GM23338 (cell line): ENCODE measurements around the gene RBM19. TPM values are rescaled to one million over a fixed set of nuclear protein-coding genes. Genes with fewer than 3 reads are reported as not detected.
A peak's percentile ranks its signal among the peaks of the same experiment; 100 is the strongest.

Experiments
- ATAC-seq: fragments of 200-7000 bp; cut with Tn5 transposase; 3 replicates; pipeline ENCODE4 v1.9.1; 2020
- DNase-seq: peaks from one replicate; pipeline ENCODE4 v3.0.0-alpha.2; 2015; ENCODE audit warnings: low spot score
- H2AFZ ChIP-seq: fragments of 200-600 bp; sonication (generic); 2 replicates; pipeline ENCODE4 v1.8.0; 2016; ENCODE audit warnings: antibody characterized with exemption, mild to moderate bottlenecking, moderate library complexity
- H3F3A ChIP-seq: fragments of 200-600 bp; sonication (generic); replicated peaks from 2 replicates; pipeline ENCODE4 v1.8.0; 2017; ENCODE audit warnings: antibody characterized with exemption, mixed run types, low read depth
- H3K27ac ChIP-seq: fragments of 200-600 bp; sonication (generic); 2 replicates; pipeline ENCODE4 v1.6.1; 2016; ENCODE audit warnings: low read depth
- H3K27me3 ChIP-seq: fragments of 200-600 bp; sonication (generic); 2 replicates; pipeline ENCODE4 v1.8.0; 2016; ENCODE audit warnings: mild to moderate bottlenecking, mixed run types, moderate library complexity; ENCODE audit not compliant: insufficient read depth
- H3K36me3 ChIP-seq: fragments of 200-600 bp; sonication (generic); 2 replicates; pipeline ENCODE4 v1.8.0; 2016; ENCODE audit warnings: mild to moderate bottlenecking; ENCODE audit not compliant: insufficient read depth
- H3K4me1 ChIP-seq: fragments of 200-600 bp; sonication (generic); 2 replicates; pipeline ENCODE4 v1.8.0; 2016; ENCODE audit warnings: mild to moderate bottlenecking, moderate library complexity; ENCODE audit not compliant: insufficient read depth
- H3K4me2 ChIP-seq: fragments of 200-600 bp; sonication (generic); 2 replicates; pipeline ENCODE4 v1.7.1; 2017; ENCODE audit warnings: mixed run types
- H3K4me3 ChIP-seq: fragments of 200-600 bp; sonication (generic); 2 replicates; pipeline ENCODE4 v1.6.1; 2016; ENCODE audit warnings: mixed run types
- H3K79me2 ChIP-seq: fragments of 200-600 bp; sonication (generic); replicated peaks from 2 replicates; pipeline ENCODE4 v1.8.0; 2017; ENCODE audit warnings: mild to moderate bottlenecking; ENCODE audit not compliant: insufficient read depth
- H3K9me2 ChIP-seq: fragments of 200-600 bp; sonication (generic); 2 replicates; pipeline ENCODE4 v1.8.0; 2017; ENCODE audit not compliant: insufficient read depth
- H4K20me1 ChIP-seq: fragments of 200-600 bp; sonication (generic); replicated peaks from 2 replicates; pipeline ENCODE4 v1.8.0; 2017; ENCODE audit warnings: mild to moderate bottlenecking; ENCODE audit not compliant: insufficient read depth
- H3K27ac Mint-ChIP-seq: 2 replicates; pipeline ENCODE4 v1.8.0; 2020; ENCODE audit warnings: inconsistent platforms, mild to moderate bottlenecking, moderate library complexity, mixed read lengths
- H3K27me3 Mint-ChIP-seq: 3 replicates; pipeline ENCODE4 v1.8.0; 2022; ENCODE audit warnings: low read depth, mild to moderate bottlenecking, moderate library complexity, mixed read lengths, inconsistent platforms; ENCODE audit not compliant: insufficient read depth, poor library complexity
- H3K36me3 Mint-ChIP-seq: 3 replicates; pipeline ENCODE4 v1.8.0; 2021; ENCODE audit warnings: low read depth, mild to moderate bottlenecking, inconsistent platforms, moderate library complexity, mixed read lengths
- H3K4me1 Mint-ChIP-seq: 3 replicates; pipeline ENCODE4 v1.8.0; 2020; ENCODE audit warnings: mild to moderate bottlenecking, inconsistent platforms, mixed read lengths
- H3K4me3 Mint-ChIP-seq: 3 replicates; pipeline ENCODE4 v1.8.0; 2021; ENCODE audit warnings: moderate library complexity, mild to moderate bottlenecking, inconsistent platforms, mixed read lengths
- H3K9me3 Mint-ChIP-seq: 3 replicates; pipeline ENCODE4 v1.8.0; 2020; ENCODE audit warnings: moderate library complexity, mild to moderate bottlenecking, inconsistent platforms, mixed read lengths
- CREB1 ChIP-seq: fragments of 250-450 bp; sonication (Bioruptor Pico); IDR thresholded peaks from 2 replicates; pipeline ENCODE4 v1.5.0; 2020; ENCODE audit warnings: low read depth, mild to moderate bottlenecking, moderate library complexity
- CTCF ChIP-seq, 2 experiments: fragments of 200-600 bp in 1 of 2; sonication (generic) in 1 of 2; conservative IDR thresholded peaks; 2 replicates each; pipeline versions ENCODE4 v1.5.1 to v1.6.1; 2016 to 2017; ENCODE audit warnings: antibody characterized with exemption in 2 of 2, low read depth in 2 of 2, mild to moderate bottlenecking in 2 of 2, moderate library complexity in 1 of 2
- ETS1 ChIP-seq: IDR thresholded peaks from 2 replicates; pipeline ENCODE4 v1.6.1; 2016; ENCODE audit warnings: antibody characterized with exemption
- EZH2 ChIP-seq: fragments of 200-600 bp; sonication (generic); IDR thresholded peaks from one replicate; pipeline ENCODE4 v1.8.0; 2017; ENCODE audit warnings: antibody characterized with exemption, mild to moderate bottlenecking, low read depth; ENCODE audit not compliant: unreplicated experiment
- EZH2phosphoT487 ChIP-seq: fragments of 200-600 bp; sonication (generic); IDR thresholded peaks from one replicate; pipeline ENCODE4 v1.8.1; 2018; ENCODE audit warnings: antibody characterized with exemption; ENCODE audit not compliant: unreplicated experiment
- JUNB ChIP-seq: IDR thresholded peaks from one replicate; pipeline ENCODE4 v1.6.1; 2016; ENCODE audit warnings: antibody characterized with exemption; ENCODE audit not compliant: unreplicated experiment
- NANOG ChIP-seq: IDR thresholded peaks from 2 replicates; pipeline ENCODE4 v1.6.1; 2016; ENCODE audit warnings: antibody characterized with exemption, borderline replicate concordance
- POLR2AphosphoS5 ChIP-seq: IDR thresholded peaks from 2 replicates; pipeline ENCODE4 v1.6.1; 2016; ENCODE audit warnings: antibody characterized with exemption, low read depth
- REST ChIP-seq: IDR thresholded peaks from one replicate; pipeline ENCODE4 v1.6.1; 2018; ENCODE audit warnings: antibody characterized with exemption; ENCODE audit not compliant: unreplicated experiment
- STAT1 ChIP-seq: IDR thresholded peaks from one replicate; pipeline ENCODE4 v1.6.1; 2016; ENCODE audit warnings: antibody characterized with exemption; ENCODE audit not compliant: unreplicated experiment
- ZNF114 ChIP-seq: fragments of 250-450 bp; sonication (Bioruptor Pico); IDR thresholded peaks from 2 replicates; pipeline ENCODE4 v1.5.0; 2020; ENCODE audit warnings: mild to moderate bottlenecking, moderate library complexity
- ZNF331 ChIP-seq: fragments of 250-450 bp; sonication (Bioruptor Pico); IDR thresholded peaks from 2 replicates; pipeline ENCODE4 v1.5.0; 2020; ENCODE audit warnings: low read depth, mild to moderate bottlenecking, moderate library complexity
- polyA plus RNA-seq: library from polyadenylated mRNA; unstranded; fragments of >200 nt; fragmentation: Nextera tagmentation; extraction: Ambion mirVana; gene quantifications from 2 replicates; pipeline ENCODE4 v1.2.1, GENCODE V29; 2016
- total RNA-seq: library from RNA; depleted of rRNA; stranded (reverse); fragments of >200 nt; shearing (Covaris generic); gene quantifications from 2 replicates; pipeline ENCODE4 v1.2.3, GENCODE V29; 2014

RBM19 gene
- total and polyA plus RNA-seq, 2 experiments from 2014 or later, result 43.4 to 56.7 TPM

DNA sequence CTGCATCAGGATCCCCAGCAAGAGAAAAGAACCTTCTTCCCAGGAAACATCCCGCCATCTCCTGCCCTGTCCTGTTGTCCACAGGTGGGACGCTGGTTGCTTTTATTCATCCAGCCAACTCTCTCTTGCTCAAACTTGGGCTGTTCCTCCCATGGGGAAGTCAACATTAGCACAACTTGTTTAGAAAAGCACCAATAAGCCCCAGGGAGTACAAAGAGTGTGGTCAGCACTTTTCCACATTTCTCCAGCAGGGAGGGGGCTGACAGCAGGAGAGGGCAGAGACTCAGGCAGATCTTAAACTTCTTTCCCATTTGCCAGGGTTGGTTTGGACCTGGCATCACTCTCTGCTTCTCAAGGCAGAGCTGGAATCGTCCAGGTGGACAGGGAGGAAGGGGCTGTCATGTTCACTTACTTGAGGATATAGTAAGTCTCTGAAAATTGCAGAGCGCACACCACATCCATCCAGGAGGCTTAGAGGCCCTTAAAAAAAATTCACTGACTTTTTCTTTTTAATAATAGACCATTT lies 74.9 kb downstream of the RBM19 start (continued):
- TF ChIP-seq CREB1 (CRISPR knock-in tag), result no peak
- no peak for TF ChIP-seq CTCF (conservative IDR thresholded peaks at IDR 0.05; ENCODE audit: low read depth in 2 of 2)
- TF ChIP-seq POLR2AphosphoS5, result no peak
- no peak for TF ChIP-seq EZH2phosphoT487
- TF ChIP-seq JUNB, result no peak
- TF ChIP-seq REST, result no peak
- TF ChIP-seq NANOG, result no peak
- no peak for TF ChIP-seq ETS1

DNA sequence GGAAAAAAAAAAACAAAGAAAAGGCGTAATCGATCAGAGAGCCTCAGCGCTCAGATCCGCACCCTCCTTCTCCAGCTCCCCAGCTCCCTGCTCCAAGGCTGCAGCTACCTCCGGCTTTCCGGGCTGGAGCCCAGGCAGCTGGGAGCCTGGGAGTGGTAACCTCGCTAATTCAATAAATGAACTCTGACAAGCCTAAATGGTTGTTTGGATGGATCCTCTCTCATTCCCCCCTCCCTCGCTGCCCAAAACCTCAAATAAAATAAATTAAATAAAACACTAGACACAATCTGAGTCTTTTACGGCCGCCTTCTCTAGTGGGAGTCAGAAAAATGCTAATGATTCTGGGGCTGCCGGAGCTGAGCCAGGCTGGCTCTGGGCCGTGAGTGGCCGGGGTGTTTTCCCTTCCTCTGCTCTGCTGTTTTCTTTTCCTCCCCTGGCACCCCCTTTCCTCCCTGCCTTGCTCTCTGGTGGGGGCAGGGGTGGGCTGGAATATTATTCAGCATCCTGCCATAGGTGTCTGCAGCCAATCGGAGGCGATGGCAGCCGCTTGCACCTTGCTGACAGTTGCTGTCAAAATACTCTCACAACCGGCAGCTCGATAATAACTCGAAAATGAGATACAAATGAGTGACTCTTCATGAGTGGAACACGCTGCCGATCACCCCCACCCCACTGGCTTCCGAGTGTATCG lies 76.1 kb downstream of the RBM19 start:
- DNase-seq (peak; percentile 25), ATAC-seq (peak; percentile 70)
- no peaks in the 10 kb centered on the region for H3K36me3 ChIP-seq
- H3K4me3 ChIP-seq, result no peak overlapping the region
- H2AFZ ChIP-seq, result no peak overlapping the region
- H3K36me3 Mint-ChIP-seq, result peaks cover 8% of the 10 kb centered on the region
- no peaks in the 10 kb centered on the region for H3F3A ChIP-seq
- no peak overlapping the region for H3K4me2 ChIP-seq
- H4K20me1 ChIP-seq, result no peaks in the 10 kb centered on the region; the same call in 1 of the 2 replicates
- H3K27ac ChIP-seq, result no peak overlapping the region
- peaks cover 17% of the 10 kb centered on the region for H3K4me1 Mint-ChIP-seq
- H3K9me2 ChIP-seq, result no peaks in the 10 kb centered on the region
- peaks cover 3% of the 10 kb centered on the region; the same call in 2 of the 3 replicates for H3K9me3 Mint-ChIP-seq
- H3K27me3 ChIP-seq, result no peaks in the 10 kb centered on the region
- no peak overlapping the region for H3K4me3 Mint-ChIP-seq
- H3K4me1 ChIP-seq, result peaks cover 11% of the 10 kb centered on the region
- no peaks in the 10 kb centered on the region for H3K79me2 ChIP-seq
- H3K27ac Mint-ChIP-seq, result no peak overlapping the region
- H3K27me3 Mint-ChIP-seq, result peaks cover 3% of the 10 kb centered on the region
- TF ChIP-seq REST (no peak), NANOG (no peak), EZH2phosphoT487 (no peak), EZH2 (no peak), ZNF114 (CRISPR knock-in tag) (no peak), POLR2AphosphoS5 (no peak), CREB1 (CRISPR knock-in tag) (no peak), ZNF331 (no peak), ETS1 (no peak), STAT1 (no peak)
